GM19463 (cell line): Measurements from ENCODE around the gene ATMIN.

ENCODE experiments used
- ATAC-seq: cut with Tn5 transposase; IDR thresholded peaks from one replicate; pipeline ENCODE4 v1.9.1; 2021; ENCODE audit warnings: mild to moderate bottlenecking, moderate library complexity; ENCODE audit not compliant: unreplicated experiment

ATMIN gene

GRCh38 chr16:81066681-81067080 is 31.0 kb downstream of the ATMIN start:
- ATAC-seq = no peak

GRCh38 chr16:81067166-81067565 is 31.5 kb downstream of the ATMIN start:
- ATAC-seq = no peak

DNA sequence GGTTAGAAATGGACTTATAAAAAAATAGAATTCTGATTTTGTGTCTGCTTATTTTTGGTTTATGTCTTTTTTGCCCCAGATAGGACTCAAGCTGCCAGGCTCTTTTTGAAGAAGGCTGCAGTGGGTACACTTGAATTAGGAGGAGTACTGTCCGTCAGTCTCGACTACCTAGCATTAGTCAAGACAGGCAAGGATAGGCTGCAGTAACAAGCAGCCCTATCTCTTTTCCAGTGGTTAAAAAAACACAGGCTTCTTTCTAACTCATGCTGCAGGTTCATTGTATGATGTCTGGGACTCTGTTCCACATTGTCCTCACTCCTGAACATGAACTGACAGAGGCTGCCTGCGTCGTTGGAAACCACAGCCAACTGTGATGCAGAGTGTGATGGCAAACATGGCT is 33.4 kb downstream of the ATMIN start:
- ATAC-seq = no peak

- ATAC-seq = no peak
Observed at GRCh38 chr16:81070979-81071378, 35.3 kb downstream of the ATMIN start.

DNA sequence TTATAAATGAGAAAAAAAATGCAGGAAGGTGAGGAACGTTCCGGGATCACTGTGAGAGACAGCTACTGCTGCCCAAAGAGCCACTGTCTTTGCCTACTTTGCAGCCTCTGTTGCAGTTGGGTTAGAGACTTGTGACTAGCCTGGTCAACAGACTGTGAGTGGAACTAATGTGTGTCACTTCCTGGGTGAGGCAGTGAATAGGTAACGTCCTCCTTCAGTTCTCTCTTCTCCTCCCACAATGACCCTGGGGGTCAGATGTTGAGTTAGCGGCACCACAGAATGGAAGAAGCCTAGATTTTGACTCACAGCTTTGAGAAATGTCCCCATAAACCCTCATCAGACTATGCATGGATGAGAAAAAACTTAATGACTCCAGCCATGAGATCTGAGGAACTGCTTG is 36.2 kb downstream of the ATMIN start:
- ATAC-seq = no peak

DNA sequence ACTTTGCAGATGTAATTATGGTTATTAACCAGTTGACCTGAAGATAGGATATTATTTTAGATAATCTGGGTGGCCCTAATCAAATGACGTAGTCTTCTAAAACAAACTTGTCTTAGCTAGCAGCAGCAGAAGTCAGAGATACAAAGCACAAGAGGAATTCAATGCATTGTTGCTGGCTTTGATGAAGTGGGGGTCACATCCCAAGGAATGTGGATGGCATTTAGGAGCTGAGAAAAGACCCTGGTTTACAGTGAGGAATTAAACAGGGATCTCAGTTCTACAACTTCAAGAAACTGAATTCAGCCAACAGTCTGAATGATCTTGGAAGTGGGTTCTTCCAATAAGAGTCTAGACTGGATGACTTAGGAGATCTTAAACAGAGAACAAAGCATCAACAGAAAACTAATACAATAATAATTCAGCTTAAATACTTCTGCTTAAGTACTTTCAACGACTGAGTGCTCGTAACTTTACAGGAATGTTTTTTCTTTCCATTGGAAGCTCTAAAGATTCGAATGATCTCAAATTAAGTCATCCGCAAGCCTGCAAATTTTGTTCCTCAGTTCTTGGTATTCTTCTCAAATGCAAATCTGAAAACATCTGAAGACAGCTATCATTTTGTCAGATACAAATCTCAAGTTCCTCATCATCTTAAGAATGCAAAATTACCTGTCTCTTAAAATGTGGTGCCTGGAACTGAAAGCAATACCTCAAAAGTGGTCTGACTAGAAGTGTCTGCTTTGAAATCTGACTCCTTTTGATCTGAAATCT is 38.1 kb downstream of the ATMIN start:
- ATAC-seq = no peak

DNA sequence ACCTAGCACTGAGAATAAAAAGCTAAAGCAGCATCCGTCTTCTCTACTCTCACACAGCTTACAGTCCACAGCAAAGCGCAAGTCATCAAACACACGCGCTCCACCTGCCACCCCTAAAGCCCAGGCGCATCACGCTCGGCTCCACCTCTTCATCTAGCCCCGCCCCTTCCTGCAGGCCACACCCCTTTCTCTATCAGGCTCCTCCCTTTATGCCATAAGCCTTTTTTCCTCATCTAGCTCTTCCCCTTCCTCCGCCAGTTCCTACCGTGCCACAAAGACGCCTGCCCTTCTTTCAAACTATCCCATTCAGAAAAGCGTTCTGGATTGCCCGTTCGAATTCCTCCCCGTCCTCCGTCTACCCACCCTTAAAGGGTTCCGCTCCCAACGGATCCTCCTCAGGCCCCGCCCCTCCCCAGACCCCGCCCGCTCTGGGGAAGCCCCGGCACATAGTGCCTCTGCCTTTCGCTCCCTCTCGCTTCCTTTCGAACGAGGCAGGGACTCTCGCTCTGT is 41.0 kb downstream of the ATMIN start:
- peak; percentile 77 for ATAC-seq

DNA sequence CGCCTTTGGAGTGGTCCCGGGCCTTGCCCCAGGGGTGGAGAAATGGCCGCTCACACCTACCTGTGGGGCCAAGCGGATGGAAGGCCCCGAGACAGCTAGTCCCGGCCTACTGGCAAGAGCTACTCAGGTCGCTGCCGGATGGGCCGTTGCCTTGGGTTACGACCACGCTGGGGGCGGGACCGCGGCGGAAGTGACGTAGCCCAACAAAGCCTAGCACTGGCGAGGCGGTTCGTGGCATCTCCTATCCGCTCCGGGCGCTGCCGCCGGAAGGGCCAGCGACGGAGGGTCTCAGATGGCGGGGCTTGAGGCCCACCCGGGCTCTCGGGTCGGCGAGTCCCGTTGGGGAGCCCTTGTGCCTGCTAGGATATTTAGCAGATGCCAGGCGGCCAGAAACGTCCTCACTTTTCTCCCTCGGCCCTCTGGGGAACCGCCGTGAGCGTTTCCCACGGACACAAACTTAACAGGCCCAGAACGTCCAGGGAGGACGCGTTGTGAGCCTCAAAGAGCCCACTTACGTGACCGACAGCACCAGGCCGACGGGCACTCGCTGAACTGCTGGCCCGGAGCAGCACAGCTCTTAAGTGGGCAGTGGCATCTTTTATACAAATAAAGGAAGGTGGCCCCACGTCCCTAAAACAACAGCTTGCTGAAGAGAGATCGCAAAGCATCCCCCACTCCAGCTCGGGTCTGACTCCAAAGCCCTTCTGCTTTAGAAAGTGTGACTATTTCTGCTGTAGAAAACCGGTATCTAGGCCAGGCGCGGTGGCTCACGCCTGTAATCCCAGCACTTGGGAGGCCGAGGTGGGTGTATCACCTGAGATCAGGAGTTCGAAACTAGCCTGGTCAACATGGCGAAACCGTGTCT is 41.7 kb downstream of the ATMIN start, which contains the start of gene C16orf46:
C16orf46 (minus strand) TSS at position 163 of the 865 bp plus-strand sequence. CDS start 13,283 bp downstream, outside the sequence.
- peak; percentile 93 for ATAC-seq

DNA sequence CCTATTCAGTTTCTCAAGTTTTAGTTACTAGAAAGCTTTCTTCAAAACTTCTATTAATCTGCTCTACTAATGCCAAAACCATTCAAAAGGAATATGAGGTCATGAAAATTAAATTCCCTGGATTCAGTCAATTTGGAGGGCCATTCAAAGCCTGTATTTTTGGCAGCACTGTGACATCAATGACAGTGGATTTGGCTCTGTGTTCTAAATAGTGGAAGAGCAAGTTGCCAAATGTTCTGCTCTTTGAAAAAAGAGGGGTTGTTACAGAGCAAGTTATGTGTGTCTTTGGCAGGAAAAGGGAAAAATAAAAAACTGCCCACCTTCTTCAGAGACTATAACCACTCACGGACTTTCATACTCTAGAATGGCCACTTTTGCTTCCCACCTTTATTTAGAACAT is 44.6 kb downstream of the ATMIN start:
- no peak for ATAC-seq

DNA sequence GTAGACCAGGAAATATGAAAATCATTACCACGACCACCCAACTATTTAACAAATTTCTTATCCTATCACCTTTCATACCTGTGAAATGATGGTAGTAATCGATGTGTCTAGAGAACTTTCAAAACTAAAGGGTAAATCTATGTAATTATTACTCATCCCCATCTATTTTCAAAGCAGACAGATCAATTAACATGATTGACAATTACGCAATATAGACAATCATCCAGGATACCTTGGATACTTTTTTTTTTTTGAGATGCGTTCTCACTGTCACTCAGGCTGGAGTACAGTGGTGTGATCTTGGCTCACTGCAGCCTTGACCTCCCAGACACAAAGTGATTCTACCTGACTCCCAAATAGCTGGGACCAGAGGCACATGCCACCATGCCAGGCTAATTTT is 45.4 kb downstream of the ATMIN start:
- ATAC-seq = no peak

DNA sequence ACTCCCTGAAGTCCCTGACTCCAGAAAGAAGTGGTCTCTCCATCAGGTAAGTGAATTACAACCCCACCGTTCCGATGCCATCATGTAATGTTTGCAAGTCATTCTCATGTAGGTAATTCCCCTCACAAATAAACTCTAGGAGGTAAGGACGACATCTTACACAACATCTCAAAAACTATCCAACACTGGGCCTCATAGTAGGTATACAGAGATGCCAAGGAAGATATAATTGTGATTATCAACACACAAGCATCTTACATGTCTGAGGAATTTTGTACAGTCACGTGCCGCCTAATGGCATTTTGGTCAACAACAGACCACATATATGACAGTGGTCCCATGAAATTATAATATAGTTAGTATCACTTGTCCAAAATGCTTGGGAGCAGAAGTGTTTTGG is 53.2 kb downstream of the ATMIN start:
- no peak for ATAC-seq

DNA sequence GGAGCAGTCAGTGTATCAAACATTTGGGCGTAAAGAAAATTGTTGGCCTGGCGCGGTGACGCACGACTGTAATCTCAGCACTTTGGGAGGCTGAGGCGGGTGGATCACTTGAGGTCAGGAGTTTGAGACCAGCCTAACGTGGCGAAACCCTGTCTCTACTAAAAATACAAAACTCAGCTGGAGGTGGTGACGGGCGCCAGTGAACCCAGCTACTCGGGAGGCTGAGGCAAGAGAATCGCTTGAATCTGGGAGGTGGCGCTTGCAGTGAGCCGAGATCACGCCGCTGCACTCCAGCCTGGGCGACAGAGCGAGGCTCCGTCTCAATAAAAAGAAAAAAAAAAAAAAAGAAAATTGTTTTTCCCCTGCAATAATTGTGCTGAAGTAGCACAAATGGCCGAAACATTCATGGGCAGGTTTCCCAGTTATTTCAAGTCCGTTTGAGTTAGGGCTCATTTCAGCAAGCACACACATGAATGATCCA is 59.2 kb downstream of the ATMIN start:
- ATAC-seq = no peak

- peak; percentile 6 for ATAC-seq
Observed at GRCh38 chr16:81095653-81095952, 60.0 kb downstream of the ATMIN start.

- peak; percentile 98 for ATAC-seq
Observed at GRCh38 chr16:81095953-81096714, 60.5 kb downstream of the ATMIN start, which contains the start of gene GCSH. TSS of gene GCSH (minus strand) at chr16:81096395. CDS start at chr16:81096278, 117 bp downstream.

DNA sequence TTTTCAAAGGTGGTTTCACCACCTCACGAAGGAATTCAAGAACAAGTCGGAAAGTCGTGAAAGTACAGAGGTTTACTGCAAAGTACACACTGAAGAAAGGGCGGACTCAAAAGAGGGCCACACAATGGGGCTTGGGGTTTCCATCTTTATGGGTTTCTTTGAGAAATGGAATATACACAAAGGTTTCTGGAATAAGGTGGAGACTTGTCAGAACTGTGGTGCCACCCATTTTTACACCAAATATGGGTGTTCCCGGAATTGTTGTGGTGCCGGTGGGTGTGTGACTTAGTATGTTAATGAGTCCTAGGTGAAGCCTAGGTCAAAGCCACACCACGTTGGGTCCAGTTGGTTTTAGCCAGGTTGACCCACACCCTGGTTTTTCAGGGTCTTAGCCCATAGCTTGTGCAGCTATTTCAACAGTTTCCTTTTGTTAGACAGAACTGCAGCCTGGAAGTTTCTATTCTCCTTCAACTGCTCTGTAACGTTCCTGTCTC is 61.1 kb downstream of the ATMIN start:
- ATAC-seq = no peak
